BJ (cell line): ENCODE data around the gene GPER1. TPM values are rescaled to one million over a fixed set of nuclear protein-coding genes. Genes with fewer than 3 reads are reported as not detected.

Source experiments
- CTCF ChIA-PET: fragments of 350-600 bp; formaldehyde crosslinking; extraction: SDS; loops from one replicate; lab custom pipeline; 2021; ENCODE audit warnings: antibody characterized with exemption, inconsistent platforms; lab: Yijun Ruan, JAX
- POLR2A ChIA-PET: fragments of 300-600 bp; sonication (Branson Sonifier 250); formaldehyde crosslinking; extraction: SDS; loops from one replicate; lab custom pipeline; 2021; ENCODE audit warnings: antibody characterized with exemption; lab: Charles Lee
- DNase-seq: peaks from one replicate; pipeline ENCODE4 v3.0.0-alpha.2; 2011; ENCODE audit warnings: low read depth
- H3K27me3 ChIP-seq: 2 replicates; pipeline ENCODE4 v1.6.0; 2011; ENCODE audit warnings: low read length; ENCODE audit not compliant: control insufficient read depth, insufficient read depth
- H3K36me3 ChIP-seq: 2 replicates; pipeline ENCODE4 v1.5.1; 2011; ENCODE audit warnings: low read length; ENCODE audit not compliant: control insufficient read depth, insufficient read depth
- H3K4me3 ChIP-seq: 2 replicates; pipeline ENCODE4 v1.5.1; 2011; ENCODE audit warnings: low read depth, mild to moderate bottlenecking, control low read depth, low read length
- polyA plus RNA-seq: library from polyadenylated mRNA; depleted of rRNA; stranded (reverse); fragments of >200 nt; gene quantifications from 2 replicates; pipeline ENCODE4 v1.2.3, GENCODE V29; 2011
- TF ChIP-seq, protein P1 (sequence below): IDR thresholded peaks from 2 replicates; pipeline ENCODE4 v1.5.1; 2011; ENCODE audit warnings: low read depth, mild to moderate bottlenecking, control low read depth, inconsistent platforms, low read length, moderate library complexity; ENCODE audit not compliant: insufficient read depth

GPER1 gene
- polyA plus RNA-seq, 1 experiment: 3.1 TPM

DNA sequence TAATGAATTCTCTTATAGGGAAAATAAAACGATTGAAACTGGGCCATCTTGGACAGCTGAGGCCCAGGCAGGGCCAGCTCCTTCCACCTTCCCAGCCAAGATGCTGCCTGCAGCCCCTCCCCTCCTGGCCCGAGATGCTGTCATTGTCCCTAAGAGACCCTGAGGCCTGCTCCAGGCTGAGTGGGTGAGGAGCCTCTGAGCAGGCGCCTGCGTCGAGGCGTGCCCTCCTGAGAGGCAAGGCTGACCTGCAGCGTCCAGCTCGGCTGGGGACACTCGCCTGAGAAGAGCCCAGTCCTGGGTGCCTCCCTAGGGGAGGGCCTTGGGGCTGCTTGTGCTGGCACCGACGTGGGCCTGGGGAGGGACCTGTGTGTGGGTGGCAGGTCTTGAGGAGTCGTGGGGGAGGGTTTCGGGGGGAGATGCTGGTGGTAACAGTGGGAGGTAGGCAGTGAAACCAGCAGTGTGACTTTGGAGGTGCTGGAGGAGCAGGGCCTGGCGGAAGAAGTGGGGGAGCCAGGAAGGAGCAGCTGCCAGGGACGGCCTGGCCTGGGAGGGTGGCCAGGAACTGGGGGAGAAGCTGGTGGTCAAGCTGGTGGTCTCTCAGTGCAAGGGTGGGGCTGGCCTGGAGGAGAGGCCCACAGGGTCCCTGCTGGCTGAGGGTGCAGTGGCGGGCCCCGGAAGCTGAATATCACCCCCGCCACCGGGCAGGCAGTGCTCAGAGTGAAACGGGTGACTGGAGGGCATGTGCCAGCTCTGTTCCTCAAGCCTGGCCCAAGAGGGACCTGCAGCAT, 35.7 kb upstream of the GPER1 start:
- CTCF ChIA-PET: interaction anchor here (1.1 to 4.2 kb wide), 3 partner anchors 13 to 59 kb away, joined by 3 to 33 read pairs (median 18); no protein-coding TSS in a partner anchor
- no peak for DNase-seq
- no peaks in the 10 kb centered on the region for H3K36me3 ChIP-seq
- TF ChIP-seq, protein P1, sequence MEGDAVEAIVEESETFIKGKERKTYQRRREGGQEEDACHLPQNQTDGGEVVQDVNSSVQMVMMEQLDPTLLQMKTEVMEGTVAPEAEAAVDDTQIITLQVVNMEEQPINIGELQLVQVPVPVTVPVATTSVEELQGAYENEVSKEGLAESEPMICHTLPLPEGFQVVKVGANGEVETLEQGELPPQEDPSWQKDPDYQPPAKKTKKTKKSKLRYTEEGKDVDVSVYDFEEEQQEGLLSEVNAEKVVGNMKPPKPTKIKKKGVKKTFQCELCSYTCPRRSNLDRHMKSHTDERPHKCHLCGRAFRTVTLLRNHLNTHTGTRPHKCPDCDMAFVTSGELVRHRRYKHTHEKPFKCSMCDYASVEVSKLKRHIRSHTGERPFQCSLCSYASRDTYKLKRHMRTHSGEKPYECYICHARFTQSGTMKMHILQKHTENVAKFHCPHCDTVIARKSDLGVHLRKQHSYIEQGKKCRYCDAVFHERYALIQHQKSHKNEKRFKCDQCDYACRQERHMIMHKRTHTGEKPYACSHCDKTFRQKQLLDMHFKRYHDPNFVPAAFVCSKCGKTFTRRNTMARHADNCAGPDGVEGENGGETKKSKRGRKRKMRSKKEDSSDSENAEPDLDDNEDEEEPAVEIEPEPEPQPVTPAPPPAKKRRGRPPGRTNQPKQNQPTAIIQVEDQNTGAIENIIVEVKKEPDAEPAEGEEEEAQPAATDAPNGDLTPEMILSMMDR: no peak
- no peaks in the 10 kb centered on the region for H3K27me3 ChIP-seq
- H3K4me3 ChIP-seq: no peak overlapping the region
- POLR2A ChIA-PET: no interaction called here

DNA sequence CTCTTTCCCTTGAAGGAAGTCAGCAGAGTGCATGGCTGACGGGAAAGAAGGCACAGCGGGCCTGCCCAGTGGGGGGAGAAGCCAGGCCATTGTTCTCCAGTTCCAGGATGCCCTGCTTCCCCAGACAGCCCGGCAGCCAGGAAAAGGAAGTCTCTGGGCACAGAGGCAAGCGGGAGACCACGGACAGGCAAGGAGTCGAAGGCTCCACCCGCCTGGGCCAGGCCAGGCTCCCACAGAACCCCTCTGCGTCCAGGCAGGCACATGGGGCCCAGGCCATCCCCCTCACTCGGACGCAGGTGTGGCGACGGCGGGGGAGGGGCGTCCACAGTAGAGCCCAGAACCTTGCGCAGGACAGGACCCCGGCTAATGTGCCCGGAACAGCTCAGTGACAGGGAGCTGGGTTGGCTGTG, 34.9 kb upstream of the GPER1 start:
- POLR2A ChIA-PET: no interaction called here
- Histone ChIP-seq H3K4me3 (no peak overlapping the region), H3K36me3 (no peaks in the 10 kb centered on the region), H3K27me3 (no peaks in the 10 kb centered on the region)
- no peak for DNase-seq
- CTCF ChIA-PET: interaction anchor here (1.3 to 4.2 kb wide), 3 partner anchors 8 to 59 kb away, joined by 10 to 33 read pairs (median 18); partner anchors contain the start of gene GPR146
- TF ChIP-seq, protein P1: no peak

DNA sequence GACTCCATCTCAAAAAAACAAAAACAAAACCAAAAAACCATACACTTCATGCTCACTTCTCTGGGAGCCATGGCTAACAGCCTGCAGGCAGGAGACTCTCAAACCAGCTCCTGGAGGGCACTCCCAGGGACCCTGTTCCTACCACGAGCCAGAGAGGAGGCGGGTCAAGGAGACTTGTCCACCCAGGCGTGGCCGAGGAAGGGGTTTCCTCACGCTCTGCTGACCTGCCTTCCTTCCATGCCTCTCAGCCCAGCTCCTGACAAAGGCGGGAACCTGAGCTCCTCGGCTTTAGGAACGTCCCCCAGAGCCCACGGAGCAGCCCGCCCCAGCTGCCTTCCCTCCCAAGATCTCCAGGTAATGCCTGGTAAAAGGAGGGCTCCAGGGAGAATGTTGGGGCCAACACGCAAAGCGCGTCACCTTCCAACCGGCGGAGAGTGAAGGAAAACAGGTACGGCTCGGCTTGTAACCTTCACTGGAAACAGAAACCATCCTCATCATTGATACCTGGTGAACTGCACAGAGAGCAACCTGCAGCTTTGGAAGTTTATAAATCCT, 34.0 kb upstream of the GPER1 start:
- Histone ChIP-seq H3K36me3 (no peaks in the 10 kb centered on the region), H3K4me3 (no peak overlapping the region), H3K27me3 (no peaks in the 10 kb centered on the region)
- no peak for DNase-seq
- CTCF ChIA-PET: interaction anchor here (1.3 to 4.2 kb wide), 3 partner anchors 9 to 60 kb away, joined by 10 to 33 read pairs (median 18); partner anchors contain the start of gene GPR146
- POLR2A ChIA-PET: no interaction called here
- TF ChIP-seq, protein P1: no peak

DNA sequence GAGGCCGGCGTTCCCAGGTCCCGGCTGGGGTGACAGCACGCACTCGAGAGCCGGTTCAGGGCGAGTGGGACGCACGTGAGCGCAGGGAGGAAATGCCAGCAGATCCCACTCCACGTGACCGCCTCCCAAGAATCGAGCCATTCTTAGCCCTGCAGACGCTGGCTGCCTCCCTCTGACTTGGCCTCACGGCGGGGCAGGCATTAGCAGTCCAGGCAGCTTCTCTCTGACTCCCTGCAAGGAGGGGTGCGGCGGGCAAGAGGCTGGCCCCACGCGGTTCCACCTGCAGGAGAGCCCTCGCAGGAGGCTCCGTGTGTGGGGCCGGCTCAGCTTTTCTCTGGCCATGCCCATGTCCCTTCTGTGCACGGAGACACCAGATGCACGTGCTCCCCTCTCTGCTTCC, 33.5 kb upstream of the GPER1 start:
- TF ChIP-seq, protein P1: no peak
- Histone ChIP-seq H3K4me3 (no peak overlapping the region), H3K27me3 (no peaks in the 10 kb centered on the region), H3K36me3 (no peaks in the 10 kb centered on the region)
- no peak for DNase-seq
- CTCF ChIA-PET: interaction anchor here (1.3 to 4.2 kb wide), 3 partner anchors 9 to 61 kb away, joined by 10 to 33 read pairs (median 18); partner anchors contain the start of gene GPR146
- POLR2A ChIA-PET: no interaction called here

DNA sequence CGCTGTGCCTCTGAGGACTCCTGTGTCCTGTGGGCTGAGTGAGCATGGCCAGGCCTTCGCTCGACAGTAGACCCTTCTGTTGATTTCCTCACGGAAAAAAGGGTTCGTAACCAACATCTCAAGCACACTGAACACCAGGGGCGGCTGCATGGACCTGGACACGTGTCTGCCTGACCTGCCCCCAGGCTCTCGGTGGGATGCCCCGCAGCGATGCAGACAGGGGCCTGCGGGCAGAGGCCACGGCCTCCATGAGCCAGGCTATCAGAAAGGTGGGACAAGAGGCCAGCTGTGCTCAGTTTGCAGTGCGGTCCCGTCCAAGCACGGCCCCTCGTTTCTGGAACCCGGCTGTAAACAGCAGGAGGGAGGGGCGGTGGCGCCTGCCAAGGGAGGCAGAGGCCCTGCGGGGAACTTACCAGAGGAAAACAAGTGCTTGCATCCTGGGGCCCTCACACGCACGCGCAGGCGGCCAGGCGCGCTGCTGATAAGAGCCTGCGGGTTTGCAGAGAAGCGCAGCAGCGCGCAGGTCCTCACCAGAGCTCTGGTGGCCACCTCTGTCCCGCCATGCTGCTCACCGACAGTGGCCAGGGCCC, 33.0 kb upstream of the GPER1 start:
- DNase-seq: no peak
- Histone ChIP-seq H3K4me3 (no peak overlapping the region), H3K36me3 (no peaks in the 10 kb centered on the region), H3K27me3 (no peaks in the 10 kb centered on the region)
- CTCF ChIA-PET: interaction anchor here (0.9 to 4.2 kb wide), 2 partner anchors 61 to 62 kb away, joined by 3 to 33 read pairs; no protein-coding TSS in a partner anchor
- POLR2A ChIA-PET: no interaction called here
- TF ChIP-seq, protein P1: no peak
